Mesenteric fat pad (tissue), 1 donor: Measurements from ENCODE around the gene ANO2. TPM values are rescaled to one million over a fixed set of nuclear protein-coding genes. Genes with fewer than 3 reads are reported as not detected.

Experiments
- DNase-seq: peaks from one replicate; pipeline ENCODE4 v3.0.0-alpha.2; 2020; ENCODE audit warnings: low spot score
- total RNA-seq: library from RNA; stranded (reverse); fragmentation: NEBNext Ultra II Directional; extraction: Animal tissue kit (Norgen Biotek cat#: 25700); gene quantifications from one replicate; pipeline ENCODE4 v1.2.1, GENCODE V29; 2021
- donor health status: DM: yes; HTN: yes; CAD: no.

ANO2 gene
- total RNA-seq, 1 donor from 2014 or later: 34.6 TPM

DNA sequence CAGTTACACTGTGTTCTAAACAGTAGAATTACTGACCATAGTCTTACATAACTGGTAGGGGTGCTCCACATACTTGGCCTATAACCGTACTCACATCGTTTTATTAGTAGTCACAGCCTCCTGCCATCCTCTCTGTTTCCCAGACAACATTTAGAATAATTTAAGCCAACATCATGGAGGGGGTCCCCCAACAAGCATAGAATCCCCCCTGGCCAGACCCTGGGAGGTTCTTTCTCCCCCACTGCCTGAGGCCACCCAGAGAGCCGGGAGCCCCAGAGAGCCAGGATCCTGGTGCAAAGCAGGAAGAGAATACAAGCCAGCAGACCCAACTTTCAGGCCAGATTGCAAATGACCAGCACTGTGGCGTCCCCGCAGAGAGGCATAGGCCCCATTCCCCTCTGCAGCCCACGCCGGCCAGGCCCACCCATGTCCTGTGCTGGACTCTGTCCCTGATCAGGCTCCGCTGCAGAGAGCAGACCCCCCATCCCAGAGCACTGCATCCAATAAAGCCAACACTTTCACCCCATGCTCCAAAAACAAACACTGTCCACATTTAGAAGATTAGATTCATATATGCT, 317.9 kb downstream of the ANO2 start:
- DNase-seq: no peak

DNA sequence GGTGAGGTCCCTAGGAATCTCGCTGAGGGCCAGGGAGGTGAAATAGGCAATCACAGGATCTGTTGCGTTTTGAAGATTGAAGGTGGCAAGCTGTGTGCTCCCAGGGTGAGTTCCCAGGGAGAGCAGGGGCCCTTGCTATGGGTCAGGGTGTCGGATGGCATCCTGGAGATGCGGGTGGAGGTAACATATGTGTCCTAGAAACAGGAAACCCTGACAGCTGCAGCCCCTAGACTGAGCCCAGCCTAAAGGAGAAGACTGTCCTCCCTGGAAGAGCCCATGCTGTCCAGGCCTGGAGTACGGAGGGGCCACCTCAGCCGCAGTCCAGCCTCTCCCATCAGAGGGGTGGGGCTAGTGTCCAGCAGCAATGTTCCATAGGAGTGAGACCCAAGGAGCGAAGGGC, 318.9 kb downstream of the ANO2 start:
- DNase-seq: no peak

DNA sequence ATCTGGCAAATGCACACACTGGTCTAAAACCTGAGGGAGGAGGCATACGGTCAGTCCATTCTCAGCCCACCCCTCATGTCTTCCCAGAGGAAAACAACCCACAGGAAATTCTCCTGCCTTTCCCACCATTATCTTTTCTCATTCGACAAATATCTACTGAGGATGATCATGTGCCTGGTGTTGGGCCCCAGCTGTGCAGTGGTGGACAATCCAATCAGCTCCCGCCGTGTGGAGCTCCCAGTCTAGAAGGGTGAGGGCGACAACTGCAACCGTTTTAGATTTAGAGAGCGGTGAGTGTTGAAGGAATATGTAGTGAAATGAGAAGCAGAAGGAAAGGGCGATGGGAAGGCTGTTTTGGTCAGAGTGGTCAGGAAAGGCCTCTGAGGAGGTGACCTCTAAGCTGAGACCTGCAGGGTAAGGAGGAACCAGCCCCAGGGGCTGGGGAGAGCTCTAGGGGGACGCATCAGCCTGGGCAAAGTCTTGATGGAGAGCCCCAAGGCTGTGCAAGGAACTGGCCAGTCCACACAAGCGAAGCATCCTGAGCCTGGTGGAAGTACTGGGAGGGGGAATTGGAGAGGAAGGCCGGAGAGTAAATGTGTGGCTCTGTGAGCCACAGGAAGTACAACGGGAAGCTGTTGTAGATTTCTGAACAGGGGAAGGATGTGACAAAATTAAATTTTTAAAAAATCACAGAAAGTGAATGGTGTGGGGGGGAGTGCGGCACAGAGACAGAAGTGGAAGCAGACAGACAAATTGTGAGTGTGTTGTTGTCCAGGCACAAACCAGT, 320.4 kb downstream of the ANO2 start:
- DNase-seq: no peak

DNA sequence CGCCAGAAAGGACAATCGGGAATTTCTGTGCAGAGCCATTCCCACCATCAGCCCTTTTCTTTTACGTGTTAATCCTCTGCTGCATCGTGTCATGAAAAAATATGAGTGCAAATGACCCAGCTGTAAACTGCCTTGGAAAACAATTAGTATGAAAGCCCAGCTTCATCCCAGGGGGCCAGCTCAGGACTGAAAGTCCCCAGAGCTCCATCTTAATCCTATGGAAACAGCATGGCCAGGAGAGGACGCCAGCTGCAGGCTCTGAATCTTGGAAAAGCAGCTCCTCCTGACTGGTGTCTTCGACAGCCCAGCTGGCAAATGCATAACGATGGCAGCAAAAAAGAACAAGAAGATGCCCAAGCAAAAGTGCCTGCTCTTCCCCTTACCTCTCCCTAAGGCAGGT, 321.6 kb downstream of the ANO2 start:
- no peak for DNase-seq

DNA sequence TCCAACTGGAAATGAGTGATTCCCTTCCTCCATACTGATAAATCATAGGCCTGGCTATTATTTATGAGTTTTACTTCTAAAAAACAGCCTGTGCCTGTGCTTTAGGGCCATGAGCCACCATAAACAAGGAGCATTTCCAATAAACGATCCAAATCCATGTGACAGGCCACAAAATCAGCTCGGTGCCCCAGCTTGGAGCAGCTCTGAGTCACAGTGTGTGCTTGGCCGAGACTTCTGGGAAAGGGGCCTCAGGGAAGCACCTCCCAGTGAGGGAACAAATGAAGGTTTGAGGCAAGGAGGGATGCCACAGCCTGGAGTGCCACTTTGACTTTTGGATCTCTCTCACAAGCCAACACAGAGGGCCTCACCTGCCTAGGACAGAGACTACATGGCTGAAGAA, 322.8 kb downstream of the ANO2 start:
- DNase-seq: no peak

DNA sequence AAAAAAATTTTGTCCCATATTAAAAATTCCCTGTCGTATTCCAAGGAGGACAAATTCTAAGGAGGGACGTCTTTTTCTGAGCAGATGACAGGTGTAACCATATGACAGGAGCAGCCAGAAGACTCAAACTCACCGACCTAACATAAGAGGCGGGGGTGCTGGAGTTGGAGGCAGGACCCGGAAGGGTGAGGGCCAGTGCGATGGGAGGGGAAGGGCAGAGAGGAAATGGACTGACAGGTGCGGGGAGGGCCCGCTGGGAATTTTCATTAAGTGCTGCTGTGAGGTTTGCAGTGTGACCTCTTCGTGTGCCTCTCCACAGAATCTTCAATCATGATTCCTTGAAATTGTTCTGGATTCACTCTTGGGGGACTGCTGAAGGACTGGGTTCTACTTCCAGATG, 323.7 kb downstream of the ANO2 start:
- no peak for DNase-seq

DNA sequence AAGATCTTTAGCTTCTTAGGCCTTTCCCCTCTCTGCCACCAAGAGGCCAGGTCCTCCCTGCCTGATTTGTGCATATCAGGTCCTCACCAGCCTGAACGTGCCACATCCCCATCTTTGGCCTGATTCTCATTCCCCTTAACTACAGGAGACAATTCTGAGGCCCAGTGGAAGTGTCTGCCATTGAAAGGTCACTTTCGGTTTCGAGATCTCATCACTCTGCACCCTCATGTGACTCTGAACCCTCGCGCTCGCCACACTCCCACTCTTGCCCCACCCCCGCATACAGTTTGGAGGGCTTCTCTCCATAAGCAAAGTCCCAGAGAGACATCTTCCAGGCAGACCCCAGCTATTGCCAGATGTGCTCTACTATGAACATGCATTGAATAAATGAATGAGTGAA, 324.2 kb downstream of the ANO2 start:
- DNase-seq: no peak

DNA sequence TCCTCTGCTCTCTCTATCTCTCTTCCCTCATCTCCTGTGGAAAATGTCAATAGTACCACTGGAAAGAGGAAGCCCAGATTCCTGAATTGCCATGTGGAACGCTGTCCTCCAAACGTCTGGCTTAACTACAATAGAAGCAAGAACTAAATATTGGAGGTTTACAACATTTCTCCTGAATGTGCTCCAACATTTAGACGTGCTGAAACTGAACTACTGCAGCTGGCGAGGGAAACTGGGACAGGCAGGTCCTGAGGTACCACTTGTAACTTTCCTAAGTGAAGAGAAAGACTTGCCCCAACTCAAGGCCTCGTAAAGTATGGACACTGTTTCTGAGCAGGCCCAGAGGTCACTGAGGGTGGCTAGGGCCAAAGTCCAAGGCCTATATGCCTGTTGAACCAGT, 325.4 kb downstream of the ANO2 start:
- DNase-seq: no peak

DNA sequence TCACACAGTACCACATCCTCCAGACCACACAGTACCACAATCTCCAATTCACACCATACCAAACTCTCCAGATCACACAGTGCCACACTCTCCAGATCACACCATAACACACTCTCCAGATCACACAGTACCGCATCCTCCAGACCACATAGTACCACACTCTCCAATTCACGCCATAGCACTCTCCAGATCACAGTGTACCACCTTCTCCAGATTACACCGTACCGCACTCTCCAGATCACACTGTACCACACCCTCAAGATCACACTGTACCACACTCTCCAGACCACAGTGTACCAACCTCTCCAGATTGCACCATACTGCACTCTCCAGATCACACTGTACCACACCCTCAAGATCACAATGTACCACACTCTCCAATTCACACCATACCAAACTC, 328.2 kb downstream of the ANO2 start:
- no peak for DNase-seq

DNA sequence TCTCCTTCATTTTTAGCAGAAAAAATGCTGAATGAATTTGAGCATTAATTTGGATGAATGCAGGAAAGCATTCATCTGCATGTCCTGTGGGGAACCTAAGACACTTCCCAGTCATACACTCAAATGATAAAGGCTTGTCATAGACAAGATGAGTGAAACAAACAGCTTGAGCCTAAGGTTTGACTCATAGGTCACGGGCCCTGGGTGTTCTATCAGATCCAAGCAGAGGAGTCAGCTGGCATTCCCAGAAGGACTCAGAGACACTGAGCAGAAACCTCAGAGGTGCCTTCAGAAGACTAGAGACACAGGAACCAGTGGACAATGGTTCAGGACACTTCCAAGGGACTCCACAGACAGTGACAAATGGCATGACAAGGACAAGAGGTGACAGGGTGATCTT, 329.3 kb downstream of the ANO2 start:
- DNase-seq: no peak

DNA sequence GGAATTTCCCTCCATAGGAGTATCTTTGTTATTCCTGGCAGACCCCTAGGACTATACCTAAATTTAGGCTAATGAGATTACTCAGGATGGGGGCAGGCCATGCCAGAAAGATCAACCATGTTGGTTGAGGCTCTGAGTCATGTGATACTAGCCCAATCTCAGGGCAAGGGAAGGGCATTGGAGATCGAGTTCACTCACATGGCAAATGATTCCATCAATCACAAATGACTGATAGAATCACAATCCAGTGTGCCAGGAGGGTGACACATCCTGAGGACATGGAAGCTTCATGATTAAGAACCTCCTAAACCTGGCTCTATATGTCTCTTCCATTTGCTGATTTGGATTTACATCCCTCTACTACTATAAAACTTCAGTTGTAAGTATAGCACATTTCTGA, 330.8 kb downstream of the ANO2 start:
- no peak for DNase-seq

DNA sequence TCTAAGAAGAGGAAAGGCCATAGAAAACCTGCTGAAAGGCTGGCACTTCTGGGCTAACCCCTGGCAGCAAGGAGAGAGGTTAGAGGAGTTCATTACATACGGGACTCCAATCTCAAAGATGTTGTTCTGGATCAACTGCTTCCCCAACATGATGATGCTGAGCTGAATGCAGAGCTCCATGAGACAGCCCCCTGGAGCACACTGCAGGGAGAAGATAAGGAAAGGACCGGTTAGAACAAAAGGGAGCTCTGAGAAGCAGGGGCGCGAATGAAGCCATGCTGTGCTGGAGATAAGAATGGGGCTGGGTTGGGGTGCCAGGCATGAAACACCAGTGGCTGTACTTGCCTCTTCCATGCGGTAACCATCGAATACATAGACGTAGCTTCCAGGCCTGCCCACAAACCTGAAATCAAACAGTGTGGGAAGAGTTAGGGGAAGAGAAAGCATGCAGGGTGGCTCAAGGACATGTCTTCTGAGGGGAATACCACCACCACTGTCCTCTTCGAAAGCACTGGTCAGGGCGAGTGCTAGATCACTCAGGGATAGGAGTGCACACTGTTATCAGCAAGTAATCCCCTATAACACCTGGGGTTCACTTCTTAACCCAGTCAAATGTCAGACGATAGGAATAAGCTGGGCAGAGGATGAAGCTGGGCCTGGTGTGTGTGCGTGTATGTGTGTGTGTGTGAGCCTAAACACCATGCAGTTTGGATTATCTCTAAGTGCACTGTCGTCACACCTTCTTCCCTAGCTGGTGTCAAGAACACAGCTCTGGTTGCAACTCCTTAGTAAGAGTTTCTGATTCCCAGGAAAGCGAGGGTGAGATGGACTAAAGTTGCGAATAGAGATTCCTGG, 332.3 kb downstream of the ANO2 start:
- no peak for DNase-seq

DNA sequence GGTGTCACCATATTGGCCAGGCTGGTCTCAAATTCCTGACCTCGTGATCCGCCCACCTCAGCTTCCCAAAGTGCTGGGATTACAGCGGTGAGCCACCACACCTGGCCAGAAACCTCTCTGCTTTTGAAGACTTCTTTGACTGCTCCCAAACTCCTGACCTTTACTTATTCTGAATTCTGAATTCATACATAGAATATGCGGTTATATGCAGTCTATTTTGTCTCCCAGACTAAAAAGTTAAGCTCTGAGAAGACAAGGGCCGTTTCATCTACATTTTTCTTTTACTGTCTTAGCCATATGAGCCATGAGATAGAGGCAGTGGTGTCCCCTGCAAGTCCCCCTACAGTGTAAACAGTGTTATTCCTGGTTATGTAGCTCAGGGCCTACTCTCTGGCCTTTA, 333.9 kb downstream of the ANO2 start:
- DNase-seq: no peak

DNA sequence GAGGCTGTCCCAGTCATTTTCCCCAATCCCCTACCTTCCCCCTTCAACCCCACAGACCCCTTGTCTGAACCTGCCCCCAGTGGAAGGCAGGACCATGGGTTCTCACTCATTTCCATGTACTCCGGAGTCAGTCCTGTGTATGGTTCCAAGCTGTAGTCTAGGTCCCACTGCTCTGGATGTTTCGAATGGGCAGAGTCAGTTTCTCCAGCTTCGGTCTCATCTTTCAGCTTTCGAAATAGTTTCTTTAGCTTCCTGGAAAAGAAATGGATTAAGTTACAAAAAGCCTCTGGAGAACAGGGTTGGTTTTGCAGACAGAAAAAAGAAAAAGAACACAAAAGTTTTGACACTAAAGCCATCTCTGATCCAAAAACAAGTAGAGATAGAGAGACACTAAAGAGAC, 345.7 kb downstream of the ANO2 start:
- no peak for DNase-seq

DNA sequence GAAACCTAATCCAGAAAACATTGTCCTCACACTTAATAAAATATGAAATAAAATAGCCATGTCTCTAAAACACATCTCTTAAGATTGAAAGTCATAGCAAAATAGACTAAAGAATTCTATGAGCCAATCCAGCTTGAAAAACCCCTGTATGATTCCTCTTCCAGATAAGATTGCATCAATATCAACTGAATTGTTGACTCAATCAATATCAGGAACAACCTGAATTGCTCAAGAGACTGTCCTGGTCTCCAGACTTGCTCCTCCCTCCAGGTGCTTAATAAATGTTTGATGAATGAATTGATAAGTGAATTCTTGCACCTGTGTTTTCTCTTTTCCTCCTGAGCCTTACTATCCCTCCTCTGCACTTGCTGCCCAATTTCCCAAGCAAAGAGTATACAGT, 351.1 kb downstream of the ANO2 start:
- DNase-seq: no peak

DNA sequence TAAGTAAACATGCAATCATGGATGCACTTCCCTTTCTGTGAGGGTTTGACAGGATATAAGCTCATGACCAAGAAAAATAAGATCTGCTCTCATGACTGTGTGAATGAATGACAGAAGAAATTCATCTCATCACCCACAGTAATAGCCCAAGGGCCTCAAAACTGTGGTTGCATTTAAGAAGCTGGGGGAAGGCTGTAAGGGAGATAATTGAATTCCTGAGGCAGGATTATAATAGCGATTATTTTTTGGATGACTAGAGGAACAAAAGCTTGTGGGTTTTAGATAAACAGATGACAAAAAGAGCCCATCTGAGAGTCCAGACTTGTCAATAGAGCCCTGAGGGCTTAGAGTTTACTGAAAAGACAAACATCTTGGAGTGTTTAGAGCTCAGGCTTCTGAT, 352.0 kb downstream of the ANO2 start:
- no peak for DNase-seq

DNA sequence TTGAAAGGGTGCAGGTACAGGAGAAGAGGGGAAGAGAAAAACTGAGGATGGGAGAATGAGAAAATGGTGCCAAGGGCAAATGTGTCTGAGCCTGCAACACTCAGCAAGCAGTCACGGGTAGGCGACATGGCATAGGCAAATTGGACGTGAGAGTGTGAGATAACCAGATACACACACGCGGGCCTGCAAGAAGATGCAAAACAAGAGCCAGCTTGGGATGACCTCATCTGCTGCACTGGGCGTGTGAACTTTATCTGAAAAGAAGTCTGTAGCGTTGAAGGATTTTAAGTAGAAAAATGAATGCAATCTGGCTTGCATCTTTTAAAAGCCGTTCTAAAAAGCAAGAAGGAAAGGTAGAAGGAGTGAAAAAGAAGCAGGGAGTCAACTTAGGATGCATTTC, 352.7 kb downstream of the ANO2 start:
- DNase-seq: no peak

DNA sequence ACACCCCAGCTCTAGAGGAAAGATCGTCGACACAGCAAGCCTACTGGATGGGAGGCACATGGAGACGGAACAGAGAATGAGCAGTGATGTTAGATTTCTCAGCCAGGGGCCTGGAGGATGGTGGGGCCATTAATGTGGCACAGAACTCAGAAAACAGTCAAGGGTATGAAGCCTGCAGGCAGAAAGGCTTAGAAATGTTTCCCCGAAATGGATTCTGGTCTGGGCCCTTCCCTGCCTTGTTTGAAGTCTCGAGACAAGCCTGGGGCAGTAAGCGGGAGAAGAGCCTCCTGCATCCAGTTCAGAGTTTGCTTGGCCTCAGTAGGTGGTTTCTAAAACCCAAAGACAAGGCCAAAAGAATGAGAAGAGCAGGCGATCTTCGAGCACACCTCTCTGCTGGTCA, 354.7 kb downstream of the ANO2 start:
- DNase-seq: no peak

DNA sequence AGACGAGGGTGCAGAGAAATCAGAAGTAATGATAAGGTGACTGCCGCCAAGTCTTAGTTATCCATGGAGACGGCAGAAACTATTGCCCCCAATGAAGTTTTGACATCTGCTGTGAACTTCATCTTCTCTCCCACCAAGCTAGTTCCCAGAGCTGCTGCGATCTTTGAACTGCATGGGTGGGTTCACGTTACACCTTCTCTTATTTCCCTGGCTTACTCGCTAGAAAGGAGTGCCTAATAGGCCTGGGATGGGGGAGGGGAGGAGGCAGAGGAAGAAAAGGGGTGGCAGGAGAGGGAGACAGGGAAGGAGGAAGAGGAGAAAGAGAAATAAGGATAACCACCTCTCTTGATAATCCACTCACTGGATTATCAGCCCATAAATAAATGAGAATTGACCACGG, 356.0 kb downstream of the ANO2 start:
- no peak for DNase-seq

DNA sequence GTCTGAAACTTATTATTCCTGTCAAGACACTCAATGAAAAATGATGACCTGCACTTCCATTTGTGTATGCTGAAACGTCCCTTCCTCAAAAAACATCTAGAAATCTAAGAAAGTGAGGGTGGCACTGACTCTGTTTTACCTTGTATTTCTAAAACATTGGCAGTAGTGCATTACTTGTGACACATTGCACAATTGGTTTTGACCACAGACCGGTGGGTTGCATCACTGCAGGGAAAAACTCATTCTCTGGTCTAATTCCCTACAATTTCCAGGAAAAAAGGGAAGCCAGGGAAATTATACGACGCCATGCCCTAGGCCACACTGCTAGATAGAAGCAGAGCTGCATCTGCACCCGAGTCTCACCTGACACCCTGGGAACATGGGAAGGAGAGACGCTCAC, 356.5 kb downstream of the ANO2 start:
- DNase-seq: no peak

DNA sequence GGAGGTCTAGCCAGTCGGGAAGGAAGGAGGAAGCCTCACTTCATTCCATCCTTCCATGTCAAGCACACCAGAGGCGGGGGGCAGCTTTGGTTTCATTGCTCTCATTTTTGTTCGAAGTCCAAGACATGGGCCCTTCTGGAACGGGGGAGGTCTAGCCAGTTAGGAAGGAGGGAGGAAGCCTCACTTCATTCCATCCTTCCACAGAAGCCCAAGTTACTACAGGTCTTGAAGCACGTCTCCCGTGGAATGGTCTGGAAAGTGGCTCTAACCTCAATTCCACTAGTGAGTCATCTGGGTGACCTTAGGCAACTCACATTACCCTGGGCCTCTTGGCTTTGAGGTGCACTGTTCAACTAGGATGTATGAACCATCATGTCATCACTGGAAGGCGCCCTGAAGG, 356.9 kb downstream of the ANO2 start:
- no peak for DNase-seq

DNA sequence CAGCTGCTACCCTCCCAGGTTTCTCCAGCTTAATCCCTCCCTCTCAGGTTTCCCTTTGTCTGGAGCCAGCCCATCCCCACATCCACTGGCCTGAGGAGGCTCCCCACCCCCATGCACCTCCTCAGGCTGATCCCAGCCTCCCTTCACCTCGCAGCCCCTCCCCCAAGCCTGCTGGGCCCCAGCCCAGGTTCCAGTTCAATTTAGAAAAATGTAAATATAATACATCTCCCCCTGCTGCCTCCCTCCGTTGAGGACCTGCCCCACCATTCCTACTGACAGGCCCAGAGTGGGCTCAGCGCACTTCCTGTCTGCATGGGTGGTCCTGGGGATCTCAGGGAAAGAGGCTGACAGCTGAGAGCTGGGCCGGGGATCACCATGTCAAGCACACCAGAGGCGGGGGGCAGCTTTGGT, 357.3 kb downstream of the ANO2 start:
- DNase-seq: no peak
